Measurements from ENCODE around the gene AKAP13.

The AKAP13 gene

GRCh38 chr15:85404918-85405866, 24.8 kb downstream of the AKAP13 start:
- no peak for DNase-seq (ENCODE audit: low spot score)
- TF ChIP-seq CTCF (IDR thresholded peaks at IDR 0.05; ENCODE audit: extremely low read depth, missing control alignments) = no peak

- DNase-seq (ENCODE audit: low spot score) = no peak
- no peak for TF ChIP-seq CTCF (IDR thresholded peaks at IDR 0.05; ENCODE audit: extremely low read depth, missing control alignments)
These were observed 26.5 kb downstream of the AKAP13 start for GRCh38 chr15:85406916-85407315.

GRCh38 chr15:85407421-85408269, 27.2 kb downstream of the AKAP13 start:
- DNase-seq (ENCODE audit: low spot score) = no peak
- TF ChIP-seq CTCF (IDR thresholded peaks at IDR 0.05; ENCODE audit: extremely low read depth, missing control alignments) = no peak

- TF ChIP-seq CTCF (IDR thresholded peaks at IDR 0.05; ENCODE audit: extremely low read depth, missing control alignments) = no peak
- DNase-seq (ENCODE audit: low spot score) = no peak
These were observed 27.9 kb downstream of the AKAP13 start for GRCh38 chr15:85408270-85408746.

GRCh38 chr15:85412066-85412465, 31.7 kb downstream of the AKAP13 start:
- no peak for TF ChIP-seq CTCF (IDR thresholded peaks at IDR 0.05; ENCODE audit: extremely low read depth, missing control alignments)
- DNase-seq (ENCODE audit: low spot score) = no peak

GRCh38 chr15:85412956-85413854, 32.8 kb downstream of the AKAP13 start:
- TF ChIP-seq CTCF (IDR thresholded peaks at IDR 0.05; ENCODE audit: extremely low read depth, missing control alignments) = no peak
- peak; percentile 89 for DNase-seq (ENCODE audit: low spot score)
